Measurements from ENCODE around the gene KIAA0040.

Gene KIAA0040

DNA sequence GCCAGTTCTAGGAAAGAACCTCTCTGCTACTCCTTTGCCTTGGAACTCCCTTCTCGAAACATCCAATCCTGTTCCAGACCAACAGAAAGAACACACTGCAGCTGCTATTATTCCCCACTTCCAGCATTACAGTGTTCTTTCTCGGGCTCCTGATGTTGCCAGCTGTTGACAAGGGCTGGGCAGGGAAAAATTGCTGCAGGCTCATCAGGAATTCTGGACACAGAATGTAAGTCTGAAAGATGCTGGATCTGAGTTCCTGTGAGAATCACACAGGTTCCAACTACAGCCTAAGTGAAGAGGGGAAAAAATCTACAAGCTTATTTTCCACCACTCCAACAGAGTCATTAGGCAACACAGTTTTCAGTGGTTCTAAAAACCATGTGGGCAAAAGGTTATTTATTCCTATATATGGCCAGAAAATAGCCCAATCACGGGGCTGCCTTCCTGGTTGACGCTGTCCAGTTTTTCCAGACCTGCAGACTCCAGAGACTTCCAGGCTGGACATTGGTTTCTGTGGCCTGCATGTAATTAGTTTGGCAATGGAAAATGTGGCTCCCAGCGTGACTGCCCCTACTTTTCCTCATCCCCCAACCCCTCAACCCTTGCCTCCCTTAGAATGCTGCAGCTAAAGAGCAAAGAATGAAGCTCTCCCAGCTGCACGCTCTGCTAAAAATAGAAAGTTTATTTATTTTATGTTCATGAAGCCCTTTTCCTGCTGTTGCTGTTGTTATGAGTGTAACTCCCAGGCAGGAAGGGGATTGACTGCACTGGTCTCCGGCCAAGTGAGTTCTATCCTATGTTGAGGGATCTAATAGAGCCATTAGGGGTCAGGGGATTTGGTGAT is 8.3 kb upstream of the KIAA0040 start:
- DNase-seq: no peak

DNA sequence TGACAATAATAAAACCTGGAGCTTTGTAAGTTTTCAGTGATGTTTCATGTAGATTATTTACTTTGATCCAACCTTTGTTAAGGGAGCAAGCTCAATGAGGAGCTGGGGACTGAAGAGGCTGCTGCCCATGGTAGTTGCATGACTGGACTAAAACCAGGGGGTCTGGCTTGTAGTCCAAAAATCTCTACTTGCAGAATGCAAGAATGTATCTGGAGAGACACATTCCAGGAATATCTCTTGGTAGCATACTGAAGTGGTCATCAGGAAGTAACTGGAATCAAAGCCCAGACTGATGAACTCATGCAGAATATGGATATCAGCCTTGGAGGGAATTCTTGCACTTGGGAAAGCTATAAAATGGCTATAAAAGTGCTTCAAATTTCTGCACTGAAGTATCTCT is 5.8 kb upstream of the KIAA0040 start:
- no peak for DNase-seq

DNA sequence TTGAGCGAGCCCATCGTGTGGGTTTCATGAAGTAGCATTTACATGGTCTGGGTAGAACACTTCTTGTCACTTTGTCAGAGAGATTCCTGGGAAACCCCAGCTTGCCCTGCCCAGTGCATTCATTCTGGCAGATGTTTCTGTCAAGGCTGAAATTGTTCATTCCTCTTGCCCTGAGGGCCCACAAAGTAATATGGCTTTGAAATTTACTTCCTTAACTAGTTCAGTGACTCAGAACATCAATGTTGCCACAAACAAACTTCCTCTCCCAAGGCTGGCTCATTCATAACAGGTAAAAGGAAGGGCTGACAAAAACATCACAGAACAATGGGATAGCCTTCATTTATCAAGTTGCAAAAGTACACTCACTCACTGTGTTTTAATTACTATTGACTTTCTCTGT is 5.0 kb upstream of the KIAA0040 start:
- peak in 1 of 2 donors; percentile 44 for DNase-seq

DNA sequence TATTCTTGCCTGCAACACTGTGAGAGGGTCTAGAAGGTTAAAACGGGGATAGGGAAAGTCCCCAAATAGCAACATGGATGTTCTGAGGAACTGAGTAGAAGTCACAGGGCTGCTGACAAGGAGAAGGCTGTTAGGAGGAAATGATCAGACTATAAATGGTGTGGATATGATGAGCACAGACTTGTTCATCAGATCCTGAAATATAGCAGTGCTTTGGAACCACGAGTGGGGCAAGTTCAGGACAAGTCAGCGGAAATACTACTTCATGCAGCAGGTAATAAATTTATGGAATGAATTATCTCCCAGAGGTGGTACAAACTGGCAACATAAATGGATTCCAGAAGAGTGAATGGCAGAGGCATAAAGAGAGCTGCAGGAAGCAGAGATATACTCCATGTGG is 3.2 kb upstream of the KIAA0040 start:
- DNase-seq: peak in 1 of 2 donors; percentile 17

DNA sequence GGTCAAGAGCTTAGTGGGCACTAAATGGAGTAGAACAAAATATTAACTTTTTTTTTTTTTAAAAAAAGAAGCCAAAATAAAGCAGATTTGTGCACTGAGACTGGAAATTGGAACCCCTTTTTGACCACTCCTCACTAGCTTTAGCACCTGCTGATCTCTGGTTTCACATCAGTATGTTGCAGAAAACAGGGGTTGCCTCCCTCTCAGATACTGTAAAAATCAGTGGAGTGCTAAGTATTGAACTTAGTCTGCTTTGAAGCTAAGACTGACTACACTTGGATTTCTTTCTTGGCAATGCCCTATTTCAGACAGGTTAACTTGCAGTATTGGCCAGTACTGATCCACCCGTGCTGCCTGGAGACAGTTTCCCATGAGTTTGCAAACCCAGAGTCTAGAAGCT is 2.7 kb upstream of the KIAA0040 start:
- DNase-seq: no peak

DNA sequence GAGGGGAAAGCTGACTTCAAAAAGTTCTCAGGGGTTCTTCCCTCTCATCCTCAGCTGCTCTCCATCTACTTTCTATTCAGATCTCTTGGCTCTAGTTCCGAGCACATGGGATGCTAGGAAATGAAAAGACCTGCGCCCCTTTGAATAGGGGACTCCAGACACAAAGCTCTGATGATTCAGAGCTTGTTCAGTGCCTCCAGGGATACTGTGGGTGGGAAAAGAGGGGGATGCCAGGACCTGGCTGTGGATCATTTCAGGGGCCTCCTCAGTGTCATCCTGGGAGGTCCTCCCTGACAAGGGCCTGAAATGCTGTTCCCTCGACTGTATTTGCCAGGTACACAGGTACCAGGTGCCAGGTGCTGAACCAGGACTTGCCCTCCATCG is 943 bp upstream of the KIAA0040 start:
- no peak for DNase-seq

DNA sequence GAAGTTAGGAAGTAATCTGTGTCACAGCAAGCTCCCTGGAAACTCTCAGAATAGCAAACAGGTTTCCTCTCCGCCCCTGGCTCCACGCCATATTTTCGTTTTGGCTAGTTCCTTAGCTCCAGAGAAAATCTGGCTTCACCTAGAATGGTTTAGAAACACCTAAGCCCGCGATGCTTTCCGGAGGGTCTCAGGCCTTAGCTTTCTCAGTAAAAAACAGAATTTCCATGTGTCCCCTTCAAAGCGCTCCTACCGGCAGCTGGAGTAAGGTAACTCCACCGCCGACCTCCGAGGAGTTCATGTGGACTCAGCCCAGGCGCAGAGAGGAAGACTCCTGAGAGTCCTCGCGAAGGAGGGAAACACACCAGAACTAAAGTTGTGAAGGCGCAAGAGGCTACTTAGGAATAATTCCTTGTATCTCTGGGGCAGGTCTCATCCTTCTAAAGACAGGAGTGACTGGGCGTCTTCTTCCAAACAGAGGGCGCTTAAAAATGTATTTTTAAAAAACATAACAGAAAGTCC is 406 bp downstream of the KIAA0040 start:
- peak in 1 of 2 donors; percentile 50 for DNase-seq

DNA sequence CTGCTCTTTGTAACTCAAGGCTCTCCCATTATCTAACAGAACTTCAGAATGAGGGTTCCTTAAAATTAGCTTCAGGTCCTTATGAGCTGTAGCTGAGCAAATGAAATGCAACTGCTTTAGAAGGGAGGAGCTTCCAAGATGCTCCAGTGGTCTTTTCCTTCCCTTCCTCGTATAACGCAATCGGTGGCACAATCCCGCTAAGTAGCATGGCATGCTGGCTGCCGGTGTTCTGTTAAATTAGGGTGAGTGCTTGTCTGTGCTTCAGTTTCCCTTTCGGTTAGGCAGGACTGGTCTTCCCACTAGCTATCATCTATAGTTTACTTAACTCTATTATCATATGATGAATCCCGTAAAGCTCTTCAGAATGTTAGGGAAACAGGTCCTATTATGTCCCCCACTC is 917 bp downstream of the KIAA0040 start:
- DNase-seq: peak in 1 of 2 donors; percentile 56

DNA sequence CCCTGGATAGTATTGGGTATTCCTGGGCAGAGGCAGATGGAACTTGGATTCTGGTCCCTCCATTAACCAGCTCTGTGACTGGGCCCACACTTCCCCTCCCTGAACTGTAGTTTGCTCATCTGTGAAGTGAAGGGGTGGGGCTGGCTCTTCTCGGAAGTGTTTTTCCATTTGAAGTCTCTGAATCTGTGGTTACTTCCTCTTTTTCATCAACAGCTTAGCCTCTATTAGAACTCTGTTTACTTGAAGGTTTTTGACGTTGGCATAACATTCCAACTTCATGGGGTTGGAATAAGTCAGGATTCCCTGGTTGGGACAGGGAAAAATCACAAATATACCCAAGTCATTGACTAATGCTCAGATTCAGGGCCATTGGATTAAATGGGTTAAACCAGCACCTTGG is 3.6 kb downstream of the KIAA0040 start:
- peak in 1 of 2 donors; percentile 92 for DNase-seq

DNA sequence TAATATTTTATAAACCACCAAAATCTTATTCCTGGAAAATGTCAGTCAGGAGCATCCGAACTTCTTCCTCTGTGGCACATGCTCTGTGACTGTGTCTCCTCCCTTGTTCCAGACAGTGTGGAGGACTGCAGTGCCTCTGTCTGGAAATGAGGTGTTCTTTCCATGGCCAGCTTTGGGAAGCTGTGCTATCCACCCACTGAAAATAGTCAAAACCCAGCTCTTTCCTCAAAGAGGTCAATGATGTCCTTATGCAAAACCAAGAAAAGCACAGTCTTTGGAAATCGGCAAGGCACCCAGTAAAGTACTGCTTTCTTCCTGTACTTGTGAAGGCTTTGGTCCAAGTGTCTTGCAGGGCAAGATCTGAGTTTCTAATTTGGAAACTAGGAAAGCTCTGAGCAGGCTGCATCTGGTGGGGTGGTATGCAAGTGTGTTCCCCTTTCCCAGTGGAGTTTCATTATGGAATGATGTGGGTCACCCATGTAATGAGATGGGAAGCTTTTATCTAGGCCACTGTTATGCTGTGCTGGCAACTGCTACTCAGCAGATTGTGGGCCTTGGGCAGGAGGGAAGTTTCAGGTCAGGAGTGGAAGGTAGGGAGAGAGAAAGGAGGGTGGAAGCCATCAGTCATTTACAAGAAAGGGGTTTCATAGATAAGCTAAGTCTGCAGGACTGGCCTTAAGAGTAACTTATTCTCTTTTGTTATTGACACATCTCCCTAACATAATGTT is 6.0 kb downstream of the KIAA0040 start:
- DNase-seq: no peak

DNA sequence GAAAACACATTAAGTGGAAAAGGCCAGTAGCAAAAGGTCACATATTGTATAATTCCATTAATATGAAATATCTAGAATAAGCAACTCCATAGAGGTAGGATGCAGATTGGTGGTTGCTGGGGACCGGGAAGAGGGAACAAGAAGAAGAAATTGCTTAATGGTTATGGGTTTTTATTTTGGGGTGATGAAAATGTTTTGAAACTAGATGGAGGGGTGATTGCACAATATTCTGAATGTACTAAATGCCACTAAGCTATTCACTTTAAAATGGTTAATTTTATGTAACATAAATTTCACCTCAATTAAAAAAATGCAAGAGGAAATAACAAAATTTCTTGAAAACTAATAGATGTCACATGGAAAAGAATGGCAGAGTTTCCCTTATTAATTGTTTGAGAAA is 6.7 kb downstream of the KIAA0040 start:
- no peak for DNase-seq

DNA sequence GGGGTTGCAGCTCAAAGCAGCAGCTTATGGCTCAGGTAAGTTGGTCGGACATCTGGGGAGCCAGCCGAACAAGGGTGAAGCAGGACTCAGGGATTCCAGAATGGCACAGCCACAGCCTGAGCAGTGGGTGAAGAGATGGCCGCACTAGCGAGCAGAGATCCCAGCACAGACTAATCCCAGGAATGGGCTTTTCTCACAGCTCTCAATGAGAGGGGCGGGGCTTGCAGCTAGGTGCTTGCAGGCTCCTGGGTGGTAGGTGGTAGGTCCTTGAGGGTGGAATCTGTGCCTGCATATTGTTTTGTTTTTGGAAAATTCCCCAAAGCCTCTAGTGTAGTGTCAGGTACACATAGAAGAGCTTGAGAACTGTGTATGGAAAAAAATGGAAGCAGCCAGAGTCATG is 9.0 kb downstream of the KIAA0040 start:
- DNase-seq: no peak

DNA sequence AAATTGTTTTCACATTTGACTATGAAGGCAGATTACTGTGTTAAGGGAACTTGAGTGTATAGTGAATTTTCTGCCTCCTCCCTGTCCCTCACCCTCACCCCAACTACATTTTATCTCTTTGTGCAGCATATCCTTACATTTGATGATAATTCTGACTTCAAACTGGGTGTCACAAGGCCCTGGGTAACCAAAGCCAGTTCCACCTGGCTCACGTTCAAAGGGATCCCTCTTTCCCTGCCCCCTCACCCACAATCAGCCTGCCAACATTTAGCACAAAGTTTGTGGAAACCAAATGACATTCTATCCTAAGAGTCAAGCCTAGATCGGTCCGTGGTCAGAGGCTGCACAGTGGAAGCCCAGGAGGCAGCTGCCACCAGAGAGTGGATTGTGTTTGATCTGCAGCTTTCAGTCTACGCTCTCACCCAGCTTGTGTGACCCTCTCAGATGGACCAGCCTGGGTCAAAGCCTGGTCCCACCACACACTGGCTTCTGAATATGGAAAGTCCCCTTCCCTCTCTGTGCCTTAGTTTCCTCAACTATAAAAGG is 10.3 kb downstream of the KIAA0040 start:
- no peak for DNase-seq

DNA sequence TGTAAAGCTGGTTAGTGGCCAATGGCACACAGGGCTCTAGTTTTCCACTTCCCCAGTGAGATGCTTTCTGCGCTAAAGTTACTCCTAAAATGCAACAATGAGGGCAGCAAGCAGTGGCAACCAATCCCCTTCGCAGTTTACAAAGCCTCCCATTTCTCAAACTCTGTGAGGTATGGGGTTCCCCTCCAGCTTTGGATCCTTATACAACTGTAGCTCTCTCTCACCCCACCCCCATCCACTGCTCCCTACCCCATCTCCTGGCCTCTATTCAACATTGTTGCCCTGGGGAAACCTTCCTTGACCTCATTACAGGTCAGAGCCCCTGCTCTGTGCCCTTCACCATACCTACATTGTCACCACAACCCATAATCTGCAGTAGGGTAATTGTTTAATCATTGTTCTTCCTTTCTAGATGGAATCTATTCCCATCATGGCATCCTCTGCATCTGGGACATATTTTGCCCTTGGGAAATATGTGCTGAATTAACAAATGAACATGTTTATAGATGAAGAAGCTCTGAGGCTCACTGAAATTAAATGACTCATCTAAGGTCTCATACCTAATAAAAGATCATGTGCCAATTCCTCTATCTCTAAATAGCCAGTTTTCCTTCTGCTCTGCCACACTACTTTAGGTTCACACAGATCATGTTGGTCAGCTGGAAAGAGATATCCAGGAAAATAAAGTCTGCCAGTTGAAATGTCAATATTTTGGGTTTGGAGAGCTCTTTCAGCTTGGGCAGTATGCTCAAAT is 12.6 kb downstream of the KIAA0040 start:
- no peak for DNase-seq

DNA sequence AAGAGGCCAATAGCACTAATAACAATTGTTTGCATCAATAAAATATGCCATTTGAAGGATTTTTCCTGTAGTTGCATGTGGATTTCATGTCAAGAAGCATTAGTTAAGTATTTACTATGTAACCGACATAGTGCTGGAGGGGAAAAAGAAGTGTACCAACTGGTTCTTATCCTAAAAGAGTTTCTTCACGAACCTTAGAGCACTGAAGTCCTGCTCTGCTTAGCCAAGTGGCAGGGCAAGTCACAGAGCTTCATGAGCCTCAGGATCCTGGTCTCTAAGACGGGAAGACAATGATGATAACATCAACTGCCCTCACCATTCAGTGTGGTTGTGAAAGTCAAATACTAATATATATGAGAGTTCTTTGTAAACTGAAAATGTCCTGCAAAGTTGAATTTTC is 14.1 kb downstream of the KIAA0040 start:
- no peak for DNase-seq

DNA sequence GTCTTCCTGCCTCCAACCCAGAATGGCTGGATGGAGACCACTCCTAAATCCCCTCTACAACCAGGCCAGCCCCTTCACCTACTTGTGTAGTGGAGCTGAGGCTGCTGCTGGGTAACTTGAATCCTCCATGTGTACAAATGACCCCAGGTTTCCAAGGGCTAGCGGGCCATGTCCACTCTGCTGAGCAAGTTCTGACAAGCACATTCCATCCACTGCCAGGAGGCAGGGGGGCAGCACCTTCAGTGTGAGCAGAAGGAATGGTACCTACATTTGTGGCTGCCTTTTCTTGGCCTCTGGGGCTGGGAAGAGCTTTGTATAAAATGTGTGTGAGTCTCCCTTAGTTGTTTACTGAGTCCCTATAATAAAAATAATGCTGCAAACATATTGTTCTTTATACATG is 14.5 kb downstream of the KIAA0040 start:
- no peak for DNase-seq

DNA sequence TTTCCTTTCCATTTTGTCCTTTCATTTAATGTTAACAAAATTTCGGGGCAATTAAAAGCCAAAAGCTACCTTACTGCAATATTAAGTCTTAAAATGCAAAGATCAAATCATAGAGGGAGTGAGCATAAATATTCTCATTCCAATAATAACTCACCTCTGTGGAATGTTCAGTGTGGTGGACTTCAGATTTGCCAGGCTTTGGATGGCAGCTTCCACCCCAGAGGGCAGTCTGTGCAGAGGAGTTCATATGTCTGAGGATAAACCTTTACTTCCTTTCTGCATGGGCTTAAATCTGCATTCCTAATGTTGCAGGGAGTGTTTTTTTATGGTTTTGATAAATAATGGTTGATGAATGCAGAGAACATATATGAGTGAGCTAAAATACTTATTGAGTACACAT is 16.3 kb downstream of the KIAA0040 start:
- no peak for DNase-seq

DNA sequence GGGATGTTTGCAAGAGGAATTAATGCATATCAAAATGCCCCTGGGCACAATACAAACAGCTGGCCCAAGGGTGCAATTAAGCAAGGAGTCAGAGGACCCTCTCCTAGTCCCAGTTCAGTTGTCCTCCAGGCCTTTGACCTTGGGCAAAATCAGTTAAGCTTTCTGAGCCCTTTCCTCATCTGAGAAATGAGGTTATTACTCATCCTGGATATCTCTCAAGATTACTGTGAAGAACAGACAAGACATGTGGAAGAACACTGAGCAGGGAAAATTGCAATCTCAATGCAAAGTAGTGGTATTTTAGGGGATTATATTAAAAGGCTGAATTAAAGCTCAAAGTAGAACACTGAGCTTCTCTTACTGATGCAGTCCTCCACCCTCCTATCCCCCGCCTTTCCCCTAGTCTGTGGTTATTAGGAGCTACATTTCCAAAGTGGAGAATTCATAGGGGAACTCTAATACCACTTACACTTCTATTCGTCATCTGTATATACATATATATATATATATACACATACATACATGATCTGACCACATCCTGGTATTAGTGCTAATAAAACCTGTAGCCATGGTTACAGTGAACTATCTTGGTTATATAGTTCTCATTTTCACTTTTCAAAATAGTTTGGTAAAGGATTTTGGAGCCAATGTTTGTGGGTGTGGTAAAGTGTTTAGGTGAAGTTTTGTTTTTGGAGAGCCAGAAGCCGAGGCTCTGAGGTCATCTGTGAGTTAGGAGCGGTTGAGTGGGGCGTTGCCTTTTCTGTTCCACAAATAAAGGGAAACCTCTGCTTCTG is 18.1 kb downstream of the KIAA0040 start:
- no peak for DNase-seq

DNA sequence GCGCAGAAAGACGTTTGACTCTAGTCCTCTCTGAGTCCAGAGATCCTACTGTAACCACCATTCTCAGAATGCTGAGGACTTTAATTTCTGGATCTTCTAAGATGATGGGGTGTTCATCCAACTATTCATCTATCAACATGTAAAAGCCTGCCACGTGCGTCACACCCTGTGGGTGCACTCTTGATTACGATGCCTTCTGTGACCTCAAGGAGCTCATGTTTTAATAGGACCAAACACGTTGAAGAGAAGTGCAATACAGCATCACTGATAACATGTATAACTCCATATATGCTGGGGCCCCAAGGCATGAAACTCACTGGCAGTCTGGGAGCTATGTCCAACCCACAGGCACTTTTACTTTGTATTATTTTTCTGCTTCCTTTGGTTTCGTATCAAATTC is 19.0 kb downstream of the KIAA0040 start:
- no peak for DNase-seq

DNA sequence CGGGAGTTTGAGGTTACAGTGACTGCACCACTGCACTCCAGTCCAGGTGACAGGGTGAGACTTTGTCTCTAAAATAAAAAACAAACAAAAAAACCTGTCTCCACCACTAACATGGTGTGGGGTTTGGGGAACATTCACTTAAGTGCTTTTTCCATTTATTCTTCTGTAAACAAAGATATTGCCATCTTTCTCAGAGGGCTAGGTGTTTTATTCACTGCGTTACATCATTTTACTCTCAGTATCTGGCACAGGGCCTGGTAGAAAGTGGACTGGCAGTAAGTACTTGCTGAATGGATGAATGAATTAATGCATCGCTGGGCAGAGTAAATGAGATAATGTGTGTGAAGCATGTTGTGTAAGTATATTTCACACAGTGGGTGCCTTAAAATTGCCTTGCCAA is 20.1 kb downstream of the KIAA0040 start:
- DNase-seq: no peak

DNA sequence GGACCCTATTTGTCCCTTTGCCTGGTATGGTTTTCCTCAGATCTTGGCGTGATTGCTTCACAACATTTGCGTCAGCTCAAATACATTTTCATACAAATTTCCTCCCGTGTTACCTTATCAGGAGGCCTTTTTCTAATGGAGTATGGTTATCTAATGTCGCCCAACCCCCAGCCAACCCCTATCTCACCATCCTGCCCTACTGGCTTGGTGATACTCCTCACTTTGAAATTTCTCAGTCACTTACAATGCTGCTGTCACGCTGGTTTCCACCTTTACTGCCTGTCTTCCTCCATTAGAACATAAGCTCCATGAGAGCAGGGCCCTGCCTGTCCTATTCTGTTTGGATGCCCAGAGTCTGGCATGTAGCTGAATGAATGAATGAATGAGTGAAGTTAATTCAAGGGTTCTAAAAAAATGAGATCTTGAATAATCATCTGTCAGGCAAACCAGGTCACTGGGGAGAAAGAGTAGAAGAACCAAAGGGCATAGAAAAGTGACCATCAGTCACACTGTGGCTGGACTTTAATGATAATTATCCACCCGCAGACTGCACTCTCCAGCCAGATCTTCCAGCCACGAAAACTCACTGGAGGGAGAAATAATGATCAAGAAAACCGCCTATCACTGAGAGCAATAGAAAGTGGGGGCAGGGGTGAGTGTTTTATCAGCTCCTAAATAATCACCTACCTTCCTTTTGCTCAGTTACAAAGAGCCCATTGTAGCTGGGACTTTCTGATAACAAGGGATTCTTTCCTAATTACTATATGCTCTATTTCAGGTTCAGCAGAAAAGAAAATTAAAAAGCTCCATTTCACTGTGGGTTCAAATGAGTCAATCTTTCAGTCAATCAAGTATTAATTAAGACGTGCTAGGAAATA is 21.3 kb downstream of the KIAA0040 start:
- no peak for DNase-seq

Data from bone marrow (tissue), 2 donors.